ENCODE results near the gene DHX8.

GRCh38 chr17:43550754-43551153, 67.0 kb downstream of the DHX8 start:
- TF ChIP-seq, protein P1, sequence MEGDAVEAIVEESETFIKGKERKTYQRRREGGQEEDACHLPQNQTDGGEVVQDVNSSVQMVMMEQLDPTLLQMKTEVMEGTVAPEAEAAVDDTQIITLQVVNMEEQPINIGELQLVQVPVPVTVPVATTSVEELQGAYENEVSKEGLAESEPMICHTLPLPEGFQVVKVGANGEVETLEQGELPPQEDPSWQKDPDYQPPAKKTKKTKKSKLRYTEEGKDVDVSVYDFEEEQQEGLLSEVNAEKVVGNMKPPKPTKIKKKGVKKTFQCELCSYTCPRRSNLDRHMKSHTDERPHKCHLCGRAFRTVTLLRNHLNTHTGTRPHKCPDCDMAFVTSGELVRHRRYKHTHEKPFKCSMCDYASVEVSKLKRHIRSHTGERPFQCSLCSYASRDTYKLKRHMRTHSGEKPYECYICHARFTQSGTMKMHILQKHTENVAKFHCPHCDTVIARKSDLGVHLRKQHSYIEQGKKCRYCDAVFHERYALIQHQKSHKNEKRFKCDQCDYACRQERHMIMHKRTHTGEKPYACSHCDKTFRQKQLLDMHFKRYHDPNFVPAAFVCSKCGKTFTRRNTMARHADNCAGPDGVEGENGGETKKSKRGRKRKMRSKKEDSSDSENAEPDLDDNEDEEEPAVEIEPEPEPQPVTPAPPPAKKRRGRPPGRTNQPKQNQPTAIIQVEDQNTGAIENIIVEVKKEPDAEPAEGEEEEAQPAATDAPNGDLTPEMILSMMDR (IDR thresholded peaks at IDR 0.05; ENCODE audit: insufficient read depth, low read length): no peak
- no peak for TF ChIP-seq POLR2AphosphoS5 (IDR thresholded peaks at IDR 0.05; ENCODE audit: low read depth)
